GM03348 (cell line): Measurements from ENCODE around the gene NFX1.
A peak's percentile ranks its signal among the peaks of the same experiment; 100 is the strongest.
"Not testable (repeated sequence)": the region's sequence is repeated elsewhere in the genome, so short reads cannot be mapped to it uniquely, and the experiment has no call there.

ENCODE experiments used
- DNase-seq: peaks from one replicate; pipeline ENCODE4 v3.0.0; 2012; ENCODE audit warnings: low spot score

NFX1 gene

GRCh38 chr9:33391111-33391771, 100.9 kb downstream of the NFX1 start:
- DNase-seq = peak; percentile 64

GRCh38 chr9:33392591-33393021, 102.3 kb downstream of the NFX1 start:
- DNase-seq = not testable (repeated sequence)

GRCh38 chr9:33393581-33393980, 103.3 kb downstream of the NFX1 start:
- no peak for DNase-seq

- DNase-seq = not testable (repeated sequence)
Observed at GRCh38 chr9:33393986-33394385, 103.7 kb downstream of the NFX1 start.

GRCh38 chr9:33395159-33395879, 105.0 kb downstream of the NFX1 start:
- DNase-seq = not testable (repeated sequence)

- not testable (repeated sequence) for DNase-seq
Observed at GRCh38 chr9:33397801-33398200, 107.5 kb downstream of the NFX1 start.

GRCh38 chr9:33399047-33399446, 108.7 kb downstream of the NFX1 start:
- DNase-seq = not testable (repeated sequence)

- DNase-seq = not testable (repeated sequence)
Observed at GRCh38 chr9:33401809-33402208, 111.5 kb downstream of the NFX1 start.

- DNase-seq = not testable (repeated sequence)
Observed at GRCh38 chr9:33402371-33402770, 112.1 kb downstream of the NFX1 start, which contains the start of gene AQP7. TSS of gene AQP7 (minus strand) at chr9:33402568. CDS start at chr9:33401262, 1,306 bp downstream.

- DNase-seq = no peak
Observed at GRCh38 chr9:33403941-33404787, 113.8 kb downstream of the NFX1 start.

- no peak for DNase-seq
Observed at GRCh38 chr9:33404788-33405362, 114.6 kb downstream of the NFX1 start.

GRCh38 chr9:33407061-33407460, 116.7 kb downstream of the NFX1 start:
- no peak for DNase-seq

GRCh38 chr9:33408087-33408486, 117.8 kb downstream of the NFX1 start:
- DNase-seq = no peak

- no peak for DNase-seq
Observed at GRCh38 chr9:33414268-33414667, 124.0 kb downstream of the NFX1 start.

- no peak for DNase-seq
Observed at GRCh38 chr9:33414889-33415500, 124.7 kb downstream of the NFX1 start.

- peak; percentile 75 for DNase-seq
Observed at GRCh38 chr9:33415501-33416038, 125.3 kb downstream of the NFX1 start.

GRCh38 chr9:33416996-33417395, 126.7 kb downstream of the NFX1 start:
- no peak for DNase-seq

GRCh38 chr9:33418090-33418489, 127.8 kb downstream of the NFX1 start:
- DNase-seq = no peak

- no peak for DNase-seq
Observed at GRCh38 chr9:33419708-33420303, 129.5 kb downstream of the NFX1 start.
